ENCODE results near the gene CKLF. TPM values are rescaled to one million over a fixed set of nuclear protein-coding genes. Genes with fewer than 3 reads are reported as not detected.
A peak's percentile ranks its signal among the peaks of the same experiment; 100 is the strongest.
"Not testable (repeated sequence)": the region's sequence is repeated elsewhere in the genome, so short reads cannot be mapped to it uniquely, and the experiment has no call there.

CKLF gene
- total and polyA plus RNA-seq, 3 experiments from 2014 or later = 118 to 265 (median 121) TPM

DNA sequence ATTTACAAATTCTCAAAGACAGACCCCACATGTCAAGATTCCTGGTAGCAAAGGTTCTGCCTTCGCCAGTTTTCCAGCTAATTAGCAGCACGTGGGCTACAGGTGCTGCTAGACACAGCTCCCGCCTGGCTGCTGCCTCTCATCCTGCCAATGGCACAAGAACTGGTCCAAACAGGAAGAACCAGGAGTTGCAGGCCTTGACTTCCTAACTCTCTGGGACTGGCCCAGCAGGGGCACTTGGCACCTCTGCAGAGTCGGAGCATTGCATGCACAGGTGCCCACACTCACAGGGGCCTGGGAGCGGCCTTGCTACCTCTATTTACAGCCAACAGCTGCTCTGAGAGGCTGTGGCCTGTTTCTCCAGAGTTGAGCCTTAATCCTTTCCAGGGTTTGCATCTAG lies 42.1 kb upstream of the CKLF start:
- Mint-ChIP-seq H3K27me3 (no peaks in the 10 kb centered on the region), H3K9me3 (no peaks in the 10 kb centered on the region), H3K4me3 (no peak overlapping the region), H3K36me3 (peaks cover 0 to 2% (median 0%) of the 10 kb centered on the region in 3 donors), H3K27ac (peak overlapping the region in 3 of 8 donors; percentile 39 to 76 (median 47)), H3K4me1 (peaks cover 17 to 29% (median 19%) of the 10 kb centered on the region in 3 donors)
- no peaks in the 10 kb centered on the region for H3K27me3 ChIP-seq (ENCODE audit: insufficient read depth, low read length, poor library complexity, severe bottlenecking)
- no peaks in the 10 kb centered on the region for H3K36me3 ChIP-seq (ENCODE audit: insufficient read depth, low read length)
- no peak overlapping the region for H3K4me3 ChIP-seq (ENCODE audit: low read length)
- DNase-seq = no peak
- no peak overlapping the region for H3K27ac ChIP-seq (ENCODE audit: low read depth, low read length)
- H3K4me1 ChIP-seq (ENCODE audit: insufficient read depth, low read length) = peaks cover 9% of the 10 kb centered on the region
- no peaks in the 10 kb centered on the region for H3K9me3 ChIP-seq (ENCODE audit: low read length)
- POLR2A ChIA-PET = interaction anchor here (0.7 kb wide), 1 partner anchor 126 kb away, joined by 6 read pairs; no protein-coding TSS in a partner anchor
- CTCF ChIA-PET = interaction anchor here (1.0 to 4.1 kb wide), 4 partner anchors 13 to 99 kb away, joined by 3 to 39 read pairs (median 8); partner anchors contain the start of gene CKLF

DNA sequence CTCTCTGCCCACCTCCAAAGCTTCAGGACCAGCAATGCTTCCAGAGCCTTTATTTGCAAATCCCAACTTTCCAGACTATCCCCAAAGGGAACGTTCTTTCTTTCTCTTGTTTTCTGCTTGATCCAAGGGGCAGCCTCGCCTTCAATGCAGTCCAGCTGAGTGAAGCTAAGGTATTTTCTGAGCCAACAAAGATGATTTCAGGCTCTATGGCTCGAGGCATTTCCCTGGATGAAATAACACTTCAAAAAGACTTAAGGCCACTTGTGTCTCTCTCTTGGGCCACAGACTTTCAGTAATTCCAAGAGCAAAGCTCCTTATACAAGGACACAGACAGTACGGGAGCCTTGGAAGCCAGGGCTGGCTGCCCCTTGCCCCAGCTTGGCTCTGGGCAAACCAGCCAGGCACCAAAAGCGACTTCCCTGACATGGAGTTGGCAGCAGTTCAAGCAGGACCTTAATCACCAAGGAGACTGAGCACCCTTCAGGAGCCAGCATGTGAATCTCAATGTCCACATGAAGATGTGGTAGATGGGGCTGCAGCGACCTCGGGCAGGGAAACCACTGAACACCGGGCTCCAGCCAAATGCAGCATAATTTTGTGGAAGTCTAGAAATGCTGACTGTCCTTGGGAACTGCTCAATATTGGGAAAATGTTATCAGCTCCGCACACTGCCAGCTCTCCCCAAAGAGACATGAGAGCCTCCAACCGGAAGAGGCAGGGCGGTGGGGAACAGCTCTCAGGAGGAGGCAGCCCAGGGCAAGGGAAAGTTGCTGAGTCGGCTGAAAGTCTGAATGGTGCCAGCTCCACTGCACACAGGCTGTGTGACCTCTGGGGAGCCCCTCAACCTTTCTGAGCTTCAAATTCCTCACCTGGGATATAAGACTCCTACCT lies 41.4 kb upstream of the CKLF start:
- no peak overlapping the region for H3K4me3 Mint-ChIP-seq
- H3K4me3 ChIP-seq (ENCODE audit: low read length) = no peak overlapping the region
- H3K27ac Mint-ChIP-seq = peak overlapping the region in 3 of 8 donors; percentile 27 to 76 (median 39)
- H3K27ac ChIP-seq (ENCODE audit: low read depth, low read length) = no peak overlapping the region
- POLR2A ChIA-PET = interaction anchor here (0.7 kb wide), 1 partner anchor 126 kb away, joined by 6 read pairs; no protein-coding TSS in a partner anchor
- H3K36me3 ChIP-seq (ENCODE audit: insufficient read depth, low read length) = no peaks in the 10 kb centered on the region
- no peaks in the 10 kb centered on the region for H3K27me3 ChIP-seq (ENCODE audit: insufficient read depth, low read length, poor library complexity, severe bottlenecking)
- CTCF ChIA-PET = interaction anchor here (1.2 to 4.1 kb wide), 10 partner anchors 12 to 229 kb away, joined by 3 to 39 read pairs (median 8); partner anchors contain the start of gene CKLF
- no peaks in the 10 kb centered on the region for H3K27me3 Mint-ChIP-seq
- no peak for DNase-seq
- peaks cover 16% of the 10 kb centered on the region for H3K4me1 ChIP-seq (ENCODE audit: insufficient read depth, low read length)
- H3K9me3 ChIP-seq (ENCODE audit: low read length) = no peaks in the 10 kb centered on the region
- peaks cover 24 to 35% (median 26%) of the 10 kb centered on the region in 3 donors for H3K4me1 Mint-ChIP-seq
- no peaks in the 10 kb centered on the region for H3K9me3 Mint-ChIP-seq
- H3K36me3 Mint-ChIP-seq = peaks cover 0 to 2% (median 0%) of the 10 kb centered on the region in 3 donors

DNA sequence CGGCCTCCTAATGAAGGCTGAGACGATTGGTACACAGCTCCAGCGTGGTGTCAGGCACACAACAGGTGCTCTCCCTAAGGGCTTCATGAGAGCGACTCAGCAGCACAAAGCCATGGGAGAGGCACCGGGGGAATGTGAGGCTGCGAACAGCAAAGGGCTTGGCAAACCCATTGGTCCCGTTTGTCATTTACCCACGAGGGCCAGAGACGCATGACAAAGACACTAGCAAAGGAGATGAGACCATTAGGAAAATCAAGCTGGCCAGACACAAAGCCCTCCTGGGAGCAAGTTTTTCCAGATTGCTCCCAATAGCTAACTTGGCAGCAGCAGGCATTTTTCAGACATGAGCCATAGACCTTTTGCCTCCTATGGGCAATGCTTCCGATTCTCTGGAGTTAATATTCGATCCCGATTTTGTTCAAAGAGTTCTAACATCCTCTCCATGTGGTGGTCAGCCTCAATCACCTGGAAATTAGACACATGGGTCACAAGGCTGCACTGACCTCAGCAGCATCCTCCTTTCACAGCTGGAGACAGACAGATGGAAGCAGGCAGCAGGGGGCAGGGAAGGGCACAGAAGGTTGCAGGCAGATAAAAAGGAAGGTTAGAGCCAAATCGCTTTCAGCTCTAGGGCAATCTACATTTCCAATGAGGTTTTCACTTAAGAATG lies 40.6 kb upstream of the CKLF start:
- peaks cover 31 to 43% (median 34%) of the 10 kb centered on the region in 3 donors for H3K4me1 Mint-ChIP-seq
- H3K4me3 Mint-ChIP-seq = peak overlapping the region in 1 of 7 donors; percentile 8
- ChIA-PET CTCF (interaction anchor here (0.7 to 4.1 kb wide), 14 partner anchors 11 to 229 kb away, joined by 3 to 39 read pairs (median 4); partner anchors contain the start of gene CKLF), POLR2A (interaction anchor here (1.0 kb wide), 1 partner anchor 11 kb away, joined by 7 read pairs; no protein-coding TSS in a partner anchor)
- peak overlapping the region in 5 of 8 donors; percentile 16 to 86 (median 66) for H3K27ac Mint-ChIP-seq
- Histone ChIP-seq H3K4me3 (ENCODE audit: low read length) (no peak overlapping the region), H3K27me3 (ENCODE audit: insufficient read depth, low read length, poor library complexity, severe bottlenecking) (no peaks in the 10 kb centered on the region), H3K27ac (ENCODE audit: low read depth, low read length) (no peak overlapping the region), H3K9me3 (ENCODE audit: low read length) (no peaks in the 10 kb centered on the region), H3K36me3 (ENCODE audit: insufficient read depth, low read length) (no peaks in the 10 kb centered on the region), H3K4me1 (ENCODE audit: insufficient read depth, low read length) (peaks cover 24% of the 10 kb centered on the region)
- no peak for DNase-seq
- no peaks in the 10 kb centered on the region for H3K27me3 Mint-ChIP-seq
- no peaks in the 10 kb centered on the region for H3K9me3 Mint-ChIP-seq
- peaks cover 0 to 2% (median 0%) of the 10 kb centered on the region in 3 donors for H3K36me3 Mint-ChIP-seq

DNA sequence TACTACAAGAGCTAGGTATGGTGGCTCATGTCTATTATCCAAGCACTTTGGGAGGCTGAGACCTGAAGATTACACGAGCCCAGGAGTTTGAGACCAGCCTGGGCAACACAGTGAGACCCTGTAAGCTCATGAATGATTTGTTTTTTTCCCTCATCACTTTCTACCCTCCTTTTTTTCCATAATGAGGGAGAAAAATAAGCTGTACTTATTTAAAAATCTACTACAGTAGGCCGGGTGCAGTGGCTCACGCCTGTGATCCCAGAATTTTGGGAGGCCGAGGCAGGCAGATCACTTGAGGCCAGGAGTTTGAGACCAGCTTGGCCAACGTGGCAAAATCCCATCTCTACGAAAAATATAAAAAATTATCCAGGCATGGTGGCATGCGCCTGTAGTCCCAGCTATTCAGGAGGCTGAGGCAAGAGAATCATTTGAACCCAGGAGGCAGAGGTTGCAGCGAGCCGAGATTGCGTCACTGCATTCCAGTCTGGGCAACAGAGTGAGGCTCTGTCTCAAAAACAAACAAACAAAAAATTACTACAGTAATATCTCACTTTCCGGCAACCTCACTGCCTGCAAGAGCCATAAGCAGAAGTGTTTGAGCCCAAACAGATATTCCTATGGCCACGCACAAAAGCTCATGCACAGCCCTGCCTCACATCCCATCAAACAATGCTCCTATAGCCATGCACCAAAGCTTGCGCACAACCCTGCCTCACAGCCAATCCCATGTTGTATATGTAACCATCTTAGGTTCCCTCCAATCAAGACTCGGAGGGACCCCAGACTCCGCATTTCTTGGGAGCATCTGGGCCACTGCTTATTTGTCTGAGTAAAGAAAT lies 39.9 kb upstream of the CKLF start:
- peaks cover 0 to 2% (median 0%) of the 10 kb centered on the region in 3 donors for H3K36me3 Mint-ChIP-seq
- ChIA-PET POLR2A (interaction anchor here (1.0 kb wide), 1 partner anchor 10 kb away, joined by 7 read pairs; no protein-coding TSS in a partner anchor), CTCF (interaction anchor here (0.7 to 4.1 kb wide), 13 partner anchors 11 to 228 kb away, joined by 3 to 39 read pairs (median 4); partner anchors contain the start of gene CKLF)

DNA sequence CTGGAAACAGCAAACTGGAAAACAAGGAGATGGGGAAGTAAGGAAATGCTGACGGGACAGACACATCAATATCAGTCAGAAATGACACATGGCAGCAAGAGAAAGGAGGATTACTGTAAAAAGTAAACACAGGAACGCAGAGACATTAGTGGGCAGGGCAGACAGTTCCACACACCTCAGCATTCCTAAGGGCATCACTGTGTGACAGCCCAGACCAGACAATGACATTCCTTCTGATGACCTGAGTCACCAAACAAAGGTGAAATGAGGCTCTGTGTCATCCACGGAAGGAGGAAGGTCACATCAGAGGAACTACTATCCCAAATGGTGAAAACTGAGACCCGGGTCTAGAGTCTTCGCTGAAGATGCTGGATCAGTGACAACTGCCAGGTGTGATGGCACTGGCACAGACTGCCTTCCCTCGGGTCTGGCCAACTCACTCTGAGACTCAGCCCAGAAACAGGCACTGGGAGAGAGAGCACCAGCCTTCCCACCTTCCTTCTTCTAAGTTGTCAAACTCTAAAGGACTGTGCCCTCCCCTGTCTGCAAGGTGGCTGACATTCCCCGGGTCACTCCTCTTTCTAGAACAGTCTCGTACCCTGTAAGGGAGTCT lies 39.2 kb upstream of the CKLF start:
- Histone ChIP-seq H3K4me1 (ENCODE audit: insufficient read depth, low read length) (peaks cover 36% of the 10 kb centered on the region), H3K9me3 (ENCODE audit: low read length) (no peaks in the 10 kb centered on the region), H3K27me3 (ENCODE audit: insufficient read depth, low read length, poor library complexity, severe bottlenecking) (no peaks in the 10 kb centered on the region), H3K27ac (ENCODE audit: low read depth, low read length) (no peak overlapping the region), H3K4me3 (ENCODE audit: low read length) (no peak overlapping the region), H3K36me3 (ENCODE audit: insufficient read depth, low read length) (no peaks in the 10 kb centered on the region)
- H3K4me3 Mint-ChIP-seq = peak overlapping the region in 1 of 7 donors; percentile 45
- peaks cover 44 to 57% (median 47%) of the 10 kb centered on the region in 3 donors for H3K4me1 Mint-ChIP-seq
- ChIA-PET POLR2A (no interaction called here), CTCF (interaction anchor here (1.2 to 4.1 kb wide), 4 partner anchors 10 to 77 kb away, joined by 3 to 39 read pairs (median 16); no protein-coding TSS in a partner anchor)
- no peak for DNase-seq
- peaks cover 0 to 2% (median 0%) of the 10 kb centered on the region in 3 donors for H3K36me3 Mint-ChIP-seq
- no peaks in the 10 kb centered on the region for H3K27me3 Mint-ChIP-seq
- H3K27ac Mint-ChIP-seq = peak overlapping the region; percentile 1 to 86 (median 64)
- H3K9me3 Mint-ChIP-seq = no peaks in the 10 kb centered on the region

More for the DNA sequence above, 39.9 kb upstream of the CKLF start:
- Histone ChIP-seq H3K4me3 (ENCODE audit: low read length) (no peak overlapping the region), H3K4me1 (ENCODE audit: insufficient read depth, low read length) (peaks cover 31% of the 10 kb centered on the region), H3K9me3 (ENCODE audit: low read length) (no peaks in the 10 kb centered on the region), H3K27ac (ENCODE audit: low read depth, low read length) (no peak overlapping the region), H3K36me3 (ENCODE audit: insufficient read depth, low read length) (no peaks in the 10 kb centered on the region), H3K27me3 (ENCODE audit: insufficient read depth, low read length, poor library complexity, severe bottlenecking) (no peaks in the 10 kb centered on the region)
- Mint-ChIP-seq H3K4me1 (peaks cover 39 to 51% (median 41%) of the 10 kb centered on the region in 3 donors), H3K9me3 (no peaks in the 10 kb centered on the region), H3K27ac (peak overlapping the region; percentile 1 to 84 (median 57)), H3K4me3 (peak overlapping the region in 1 of 7 donors; percentile 45), H3K27me3 (no peaks in the 10 kb centered on the region)
- no peak for DNase-seq

DNA sequence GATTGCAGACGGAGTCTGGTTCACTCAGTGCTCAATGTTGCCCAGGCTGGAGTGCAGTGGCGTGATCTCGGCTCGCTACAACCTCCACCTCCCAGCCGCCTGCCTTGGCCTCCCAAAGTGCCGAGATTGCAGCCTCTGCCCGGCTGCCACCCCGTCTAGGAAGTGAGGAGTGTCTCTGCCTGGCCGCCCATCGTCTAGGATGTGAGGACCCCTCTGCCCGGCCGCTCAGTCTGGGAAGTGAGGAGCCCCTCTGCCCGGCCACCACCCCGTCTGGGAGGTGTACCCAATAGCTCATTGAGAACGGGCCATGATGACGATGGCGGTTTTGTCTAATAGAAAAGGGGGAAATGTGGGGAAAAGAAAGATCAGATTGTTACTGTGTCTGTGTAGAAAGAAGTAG lies 38.0 kb upstream of the CKLF start:
- Mint-ChIP-seq H3K4me1 (peaks cover 49 to 65% (median 56%) of the 10 kb centered on the region in 3 donors), H3K27ac (peak overlapping the region in 6 of 8 donors; percentile 29 to 99 (median 98))
- H3K27me3 Mint-ChIP-seq; H3K27ac ChIP-seq (ENCODE audit: low read depth, low read length); H3K36me3 Mint-ChIP-seq; H3K9me3 Mint-ChIP-seq; POLR2A ChIA-PET; CTCF ChIA-PET; H3K4me3 Mint-ChIP-seq; H3K4me3 ChIP-seq (ENCODE audit: low read length); H3K36me3 ChIP-seq (ENCODE audit: insufficient read depth, low read length); H3K27me3 ChIP-seq (ENCODE audit: insufficient read depth, low read length, poor library complexity, severe bottlenecking); H3K9me3 ChIP-seq (ENCODE audit: low read length); DNase-seq: not testable (repeated sequence)
- peaks cover 36% of the 10 kb centered on the region for H3K4me1 ChIP-seq (ENCODE audit: insufficient read depth, low read length)

Data from CD8-positive, alpha-beta memory T cell (primary cell).